TTC549 (cell line): ENCODE results near the gene DGKG.

Experiments used
- FAIRE-seq: peaks from 2 replicates; lab custom pipeline; 2012; peaks lifted over from hg19 to GRCh38; lab: Jason Lieb, UNC

The DGKG gene

DNA sequence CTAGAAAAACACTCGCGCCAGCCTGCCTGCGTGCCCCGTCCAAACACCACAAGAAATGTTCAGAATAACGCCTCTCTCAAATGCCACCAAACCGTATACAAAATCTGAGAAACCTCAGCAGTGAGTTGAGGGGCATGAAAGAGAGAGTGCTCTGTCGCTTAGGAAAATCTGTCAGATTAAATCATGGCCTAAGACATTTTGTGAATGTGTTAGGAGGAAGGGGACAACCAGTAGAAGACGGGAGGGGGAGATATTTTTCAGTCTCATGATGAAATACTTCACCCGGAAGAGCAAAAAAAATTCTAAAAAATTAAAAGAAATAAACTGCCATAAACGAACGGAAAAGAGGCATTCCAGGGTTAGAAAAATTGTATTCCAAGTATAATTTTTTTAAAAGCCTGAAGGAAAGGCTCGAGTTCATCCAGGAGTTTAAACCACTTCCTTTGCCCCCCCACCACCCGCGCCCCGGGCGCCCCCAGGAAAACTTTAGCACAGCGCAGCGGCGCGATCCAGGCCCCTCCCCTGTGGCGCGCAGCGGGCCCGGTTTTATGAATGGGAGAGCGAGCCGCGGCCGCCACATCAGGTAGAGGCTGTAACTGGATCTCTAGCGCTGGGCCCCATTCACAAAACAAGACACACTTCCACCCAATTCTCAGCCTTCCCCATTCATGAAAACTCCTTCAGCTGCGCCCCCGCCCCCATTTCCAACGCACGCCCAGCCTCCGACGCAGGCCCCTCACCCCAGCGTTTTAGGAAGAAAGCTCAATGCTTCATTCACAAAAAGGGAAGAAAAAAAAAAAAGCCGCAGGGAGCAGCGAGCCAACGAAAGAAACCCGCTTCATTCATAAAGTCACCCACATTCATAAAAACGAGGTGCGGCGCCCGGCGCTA, 254.6 kb downstream of the DGKG start:
- no peak for FAIRE-seq

DNA sequence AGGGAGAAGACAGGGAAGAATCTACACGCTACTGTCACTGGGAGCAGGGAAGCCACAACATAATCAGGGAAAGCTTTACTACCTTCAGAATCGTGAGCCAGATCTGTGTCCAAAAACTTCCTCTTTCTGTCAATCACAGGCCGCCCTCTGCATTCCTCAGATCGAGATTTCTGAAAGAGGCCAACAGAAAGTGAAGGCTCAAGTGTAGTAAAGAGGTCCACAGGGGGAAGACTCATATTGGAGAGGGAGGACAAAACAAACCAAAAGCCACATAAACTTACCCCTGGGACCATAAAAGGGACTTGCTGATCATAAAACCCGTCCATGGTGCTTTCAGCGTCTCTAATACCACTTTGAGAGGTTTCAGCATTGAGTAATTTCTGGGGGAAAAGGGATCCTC, 256.5 kb downstream of the DGKG start:
- no peak for FAIRE-seq

DNA sequence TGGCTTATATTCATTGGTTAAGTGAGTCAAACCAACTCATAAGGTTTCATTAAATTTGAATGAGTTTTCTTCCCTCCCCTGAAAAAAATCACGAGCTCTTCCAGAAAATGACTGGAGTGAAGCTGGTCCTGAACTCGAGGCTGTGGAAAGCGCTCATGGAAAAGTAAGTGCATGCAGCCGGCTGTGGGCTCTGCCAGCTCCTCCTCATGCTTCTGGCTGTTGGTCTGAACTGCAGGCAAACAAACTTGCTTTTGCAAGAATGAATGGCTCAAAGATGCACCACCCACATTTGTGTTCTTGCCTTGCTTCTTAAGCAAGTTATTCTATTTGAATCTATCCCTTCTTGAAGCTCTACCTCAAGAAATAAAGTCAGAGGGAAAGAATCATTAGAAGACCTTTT, 259.3 kb downstream of the DGKG start:
- no peak for FAIRE-seq

DNA sequence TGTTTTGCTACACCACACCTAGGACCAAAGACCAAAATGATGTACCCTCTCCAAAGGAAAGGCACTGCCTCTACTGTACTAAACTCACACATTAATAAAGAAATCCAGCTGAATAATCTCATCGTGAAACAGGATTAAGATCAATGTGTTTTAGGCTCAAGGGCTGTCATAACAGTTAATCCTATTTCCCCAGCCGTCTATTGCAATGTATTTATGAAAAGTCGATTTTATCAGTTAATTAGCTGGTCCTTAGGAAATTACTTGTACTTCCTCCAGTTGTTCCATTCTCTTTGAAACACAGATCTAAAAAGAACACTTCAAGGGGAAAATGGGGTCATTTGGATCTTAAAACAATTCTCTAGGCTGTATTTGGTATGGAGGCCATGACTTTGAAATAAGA, 261.6 kb downstream of the DGKG start:
- no peak for FAIRE-seq

DNA sequence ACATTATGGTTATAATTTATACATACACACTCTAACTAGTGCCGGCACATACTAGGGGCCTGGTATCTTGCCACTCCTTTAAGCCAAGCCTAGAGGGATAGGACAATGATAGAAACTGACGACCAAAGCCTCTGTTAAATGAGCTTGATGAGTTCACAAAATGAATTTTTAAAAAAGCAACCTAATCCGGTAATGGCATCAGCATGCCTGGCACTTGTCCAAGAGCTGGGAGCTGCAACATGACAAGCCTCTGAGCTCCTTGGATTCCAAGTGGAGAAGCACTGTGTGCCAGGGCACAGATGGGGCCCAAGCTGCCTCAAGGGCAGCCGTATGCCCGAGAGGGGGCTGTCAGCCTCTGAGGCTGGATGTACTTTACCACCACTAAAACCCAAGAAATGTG, 262.9 kb downstream of the DGKG start:
- FAIRE-seq: no peak

DNA sequence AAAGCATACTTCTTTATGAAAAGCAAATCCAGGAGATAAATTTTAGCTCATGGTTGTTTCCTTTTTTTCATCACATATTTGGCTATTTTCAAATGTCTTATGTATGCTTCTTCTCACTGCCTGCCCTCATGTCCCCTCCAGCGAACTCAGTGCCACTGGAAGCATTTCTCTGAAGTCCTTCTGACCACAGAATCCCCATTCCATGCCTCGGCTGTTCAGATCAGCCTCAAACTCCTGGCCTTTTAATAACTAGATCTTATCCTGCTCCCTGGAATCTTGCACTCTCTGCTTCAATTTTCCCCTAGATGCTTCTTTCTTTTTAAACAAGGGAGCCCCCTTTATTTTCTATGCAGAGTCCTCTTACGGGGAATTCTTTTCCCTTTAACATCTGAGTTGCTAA, 263.3 kb downstream of the DGKG start:
- FAIRE-seq: no peak

DNA sequence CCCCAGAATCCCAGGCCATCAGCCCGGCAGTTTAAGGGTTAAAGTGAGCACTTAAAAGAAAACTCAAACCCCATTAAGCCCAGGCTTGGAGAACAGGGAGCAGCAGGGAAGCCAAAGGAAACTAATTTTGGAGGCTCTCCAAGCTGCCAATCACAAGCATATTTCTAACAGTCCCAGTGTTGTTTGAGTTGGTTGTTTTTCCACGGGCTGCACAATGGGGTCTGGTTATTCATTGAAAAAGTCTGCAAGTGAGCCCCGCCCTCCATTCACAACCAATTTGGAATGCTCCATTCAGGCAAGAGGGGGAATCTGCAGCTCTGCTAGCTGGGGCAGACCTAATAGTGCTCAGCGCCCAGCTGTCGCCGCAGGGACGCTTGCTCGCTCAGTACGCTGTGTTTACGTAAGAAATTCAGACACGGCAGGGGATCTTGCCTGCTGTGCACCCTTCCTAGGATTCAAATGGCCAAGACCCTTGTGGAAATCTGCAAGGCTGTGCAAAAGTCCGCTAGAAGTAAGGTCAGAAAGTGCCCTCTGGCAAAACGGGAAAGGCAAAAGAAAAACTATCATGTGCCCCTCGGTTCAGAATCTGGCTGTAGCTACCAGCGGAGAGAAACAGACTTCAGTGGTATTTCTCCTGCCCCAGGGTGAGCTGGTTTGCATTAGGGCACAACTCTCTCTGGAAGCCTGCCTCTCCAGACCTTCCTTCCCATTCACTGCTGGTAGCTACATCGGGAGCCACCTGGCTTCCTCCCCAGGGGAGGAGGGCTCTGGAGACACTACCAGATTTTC, 264.2 kb downstream of the DGKG start:
- no peak for FAIRE-seq

DNA sequence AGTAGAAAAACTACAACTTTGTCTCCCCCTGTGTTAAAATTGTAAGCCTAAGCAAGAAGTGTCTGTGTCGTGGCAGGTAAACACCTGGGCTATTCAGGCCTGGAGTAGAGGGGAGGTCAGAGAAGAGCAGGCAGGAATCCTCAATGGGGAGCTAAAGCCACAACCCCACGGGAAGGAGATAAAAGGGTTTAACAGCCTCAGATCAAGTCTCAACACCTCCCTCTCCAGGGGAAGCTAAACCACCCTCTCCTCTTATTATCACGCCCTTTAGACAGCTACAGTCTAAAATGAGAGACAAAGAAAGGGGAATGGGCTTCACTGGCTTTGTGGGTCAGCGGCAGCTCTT, 264.7 kb downstream of the DGKG start:
- no peak for FAIRE-seq
